Pancreas (tissue), 10 donors: Measurements from ENCODE around the gene KIRREL1. TPM values are rescaled to one million over a fixed set of nuclear protein-coding genes. Genes with fewer than 3 reads are reported as not detected.

Experiments
- ATAC-seq, 4 donors: fragments of 200-7000 bp; cut with Tn5 transposase; one replicate each; pipeline versions ENCODE4 v1.8.0 to v1.9.1; 2020; ENCODE audit warnings: mild to moderate bottlenecking in 4 of 4, moderate library complexity in 4 of 4
- DNase-seq, 6 donors: peaks; one replicate each; pipeline ENCODE4 v3.0.0-alpha.2; 2020
- FAIRE-seq: peaks from 2 replicates; lab custom pipeline; 2012; peaks lifted over from hg19 to GRCh38; lab: Jason Lieb, UNC
- H3K27ac ChIP-seq, 4 donors: fragments of 200-600 bp; sonication (generic); 1 replicate in 3 of 4; 2 replicates in 1 of 4; pipeline versions ENCODE4 v1.5.0 to v1.8.0; 2020
- H3K27me3 ChIP-seq, 4 donors: fragments of 200-600 bp; one replicate each; pipeline ENCODE4 v1.8.0; 2021
- H3K36me3 ChIP-seq, 3 donors: fragments of 200-600 bp; sonication (generic) in 1 of 3; one replicate each; pipeline versions ENCODE4 v1.5.0 to v1.8.0; 2020 to 2021
- H3K4me1 ChIP-seq, 3 donors: fragments of 200-600 bp; one replicate each; pipeline ENCODE4 v1.8.0; 2021
- H3K4me3 ChIP-seq, 4 donors: fragments of 200-600 bp; sonication (generic) in 2 of 4; one replicate each; pipeline versions ENCODE4 v1.5.0 to v1.8.0; 2020 to 2021
- H3K9me3 ChIP-seq, 4 donors: fragments of 200-600 bp; one replicate each; pipeline ENCODE4 v1.8.0; 2021
- CTCF ChIP-seq, 4 donors: fragments of 200-600 bp; sonication (generic) in 3 of 4; IDR thresholded peaks; one replicate each; pipeline versions ENCODE4 v1.5.0 to v1.8.0; 2021; ENCODE audit warnings: antibody characterized with exemption in 4 of 4
- WGBS, 2 donors: extraction: QIAGEN DNeasy Blood & Tissue Kit; methylation state at CpG; one replicate each; pipeline ENCODE4 v1.1.7; 2013; 5-methylcytosine and 5-hydroxymethylcytosine counted together
- intact Hi-C, 3 donors: fragments of 100-400 bp; cut with DNase I; formaldehyde crosslinking; loops; one replicate each; pipeline versions ENCODE4 v1.11.1 to v1.14.2; 2022
- polyA plus RNA-seq, 2 donors: library from polyadenylated mRNA; stranded (reverse); fragments of 200-250 nt; gene quantifications; one replicate each; pipeline ENCODE4 v1.2.3, GENCODE V29; 2013
- total RNA-seq, 6 donors: library from RNA; stranded (reverse); fragmentation: NEBNext Ultra II Directional in 4 of 6; extraction: Animal tissue kit (Norgen Biotek cat#: 25700) in 4 of 6; gene quantifications; one replicate each; pipeline versions ENCODE4 v1.2.1 to v1.2.4, GENCODE V29; 2021 to 2023
- donor health status: healthy with polysubstance abuse.
- donor health status: DM: no; HTN: no; CAD: no; lungs with moderate emphysema.
- donor health status: DM: no; HTN: no; CAD: no.
- donor health status: control.
- donor health status: control.
- donor health status: Bipolar disorder and iron deficiency.
- donor health status: DM: yes; HTN: yes; CAD: no.
- donor health status: DM: no; HTN: no; CAD: no.
- donor health status: DM: no; HTN: no; CAD: no.
- donor health status: DM: yes; HTN: yes; CAD: no.

Gene KIRREL1
- total and polyA plus RNA-seq, 8 donors, result 1.9 to 13.0 (median 4.1) TPM

GRCh38 chr1:158022554-158023312 is 29.3 kb downstream of the KIRREL1 start:
- ATAC-seq (peak in 1 of 4 donors; percentile 23), FAIRE-seq (no peak), DNase-seq (no peak)
- Histone ChIP-seq H3K9me3 (no peaks in the 10 kb centered on the region), H3K27ac (no peak overlapping the region), H3K4me3 (no peak overlapping the region), H3K4me1 (peaks cover 0 to 9% (median 0%) of the 10 kb centered on the region in 3 donors), H3K36me3 (no peaks in the 10 kb centered on the region), H3K27me3 (no peaks in the 10 kb centered on the region)
- intact Hi-C loops, result no loop called here
- TF ChIP-seq CTCF (IDR thresholded peaks at IDR 0.05), result no peak
- WGBS, 2 donors, result 54 to 58% methylated on average over 7 of the region's 7 CpGs

- 70 to 76% methylated on average over 7 of the region's 7 CpGs for WGBS, 2 donors
- FAIRE-seq (no peak), DNase-seq (no peak), ATAC-seq (peak in 1 of 4 donors; percentile 9)
- no peaks in the 10 kb centered on the region for H3K36me3 ChIP-seq
- H3K27ac ChIP-seq, result no peak overlapping the region
- no peaks in the 10 kb centered on the region for H3K9me3 ChIP-seq
- no peak overlapping the region for H3K4me3 ChIP-seq
- intact Hi-C loops, result no loop called here
- TF ChIP-seq CTCF (IDR thresholded peaks at IDR 0.05), result no peak
- H3K27me3 ChIP-seq, result no peaks in the 10 kb centered on the region
- no peaks in the 10 kb centered on the region for H3K4me1 ChIP-seq
Measured at GRCh38 chr1:158024737-158025136, 31.3 kb downstream of the KIRREL1 start.

- FAIRE-seq (no peak), DNase-seq (no peak), ATAC-seq (no peak)
- H3K36me3 ChIP-seq, result no peaks in the 10 kb centered on the region
- H3K27me3 ChIP-seq, result no peaks in the 10 kb centered on the region
- H3K27ac ChIP-seq, result no peak overlapping the region
- WGBS, 2 donors, result 75 to 76% methylated on average over 6 of the region's 6 CpGs
- intact Hi-C loops, result no loop called here
- H3K4me1 ChIP-seq, result no peaks in the 10 kb centered on the region
- no peak for TF ChIP-seq CTCF (IDR thresholded peaks at IDR 0.05)
- no peaks in the 10 kb centered on the region for H3K9me3 ChIP-seq
- no peak overlapping the region for H3K4me3 ChIP-seq
Measured at GRCh38 chr1:158025576-158026230, 32.3 kb downstream of the KIRREL1 start.

- no peaks in the 10 kb centered on the region for H3K27me3 ChIP-seq
- no peak for FAIRE-seq
- H3K9me3 ChIP-seq, result no peaks in the 10 kb centered on the region
- H3K36me3 ChIP-seq, result no peaks in the 10 kb centered on the region
- no peak for DNase-seq
- 96 to 97% methylated on average over 1 of the region's 1 CpG for WGBS, 2 donors
- intact Hi-C loops, result no loop called here
- peak in 1 of 4 donors; percentile 51 for ATAC-seq
- TF ChIP-seq CTCF (IDR thresholded peaks at IDR 0.05), result no peak
- no peak overlapping the region for H3K4me3 ChIP-seq
- H3K27ac ChIP-seq, result no peak overlapping the region
- no peaks in the 10 kb centered on the region for H3K4me1 ChIP-seq
Measured at GRCh38 chr1:158026651-158027050, 33.2 kb downstream of the KIRREL1 start.

GRCh38 chr1:158027508-158027907 is 34.1 kb downstream of the KIRREL1 start:
- no peak for FAIRE-seq
- no peak for DNase-seq
- no peak overlapping the region for H3K27ac ChIP-seq
- intact Hi-C loops, result no loop called here
- no peak for ATAC-seq
- H3K4me1 ChIP-seq, result no peaks in the 10 kb centered on the region
- no peaks in the 10 kb centered on the region for H3K9me3 ChIP-seq
- no peak for TF ChIP-seq CTCF (IDR thresholded peaks at IDR 0.05)
- no peaks in the 10 kb centered on the region for H3K27me3 ChIP-seq
- no peaks in the 10 kb centered on the region for H3K36me3 ChIP-seq
- 57 to 65% methylated on average over 2 of the region's 2 CpGs for WGBS, 2 donors
- no peak overlapping the region for H3K4me3 ChIP-seq
